ENCODE results near the gene ANKRD7.

- TF ChIP-seq, protein P1, sequence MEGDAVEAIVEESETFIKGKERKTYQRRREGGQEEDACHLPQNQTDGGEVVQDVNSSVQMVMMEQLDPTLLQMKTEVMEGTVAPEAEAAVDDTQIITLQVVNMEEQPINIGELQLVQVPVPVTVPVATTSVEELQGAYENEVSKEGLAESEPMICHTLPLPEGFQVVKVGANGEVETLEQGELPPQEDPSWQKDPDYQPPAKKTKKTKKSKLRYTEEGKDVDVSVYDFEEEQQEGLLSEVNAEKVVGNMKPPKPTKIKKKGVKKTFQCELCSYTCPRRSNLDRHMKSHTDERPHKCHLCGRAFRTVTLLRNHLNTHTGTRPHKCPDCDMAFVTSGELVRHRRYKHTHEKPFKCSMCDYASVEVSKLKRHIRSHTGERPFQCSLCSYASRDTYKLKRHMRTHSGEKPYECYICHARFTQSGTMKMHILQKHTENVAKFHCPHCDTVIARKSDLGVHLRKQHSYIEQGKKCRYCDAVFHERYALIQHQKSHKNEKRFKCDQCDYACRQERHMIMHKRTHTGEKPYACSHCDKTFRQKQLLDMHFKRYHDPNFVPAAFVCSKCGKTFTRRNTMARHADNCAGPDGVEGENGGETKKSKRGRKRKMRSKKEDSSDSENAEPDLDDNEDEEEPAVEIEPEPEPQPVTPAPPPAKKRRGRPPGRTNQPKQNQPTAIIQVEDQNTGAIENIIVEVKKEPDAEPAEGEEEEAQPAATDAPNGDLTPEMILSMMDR (IDR thresholded peaks at IDR 0.05): no peak
- TF ChIP-seq POLR2AphosphoS5 (IDR thresholded peaks at IDR 0.05): no peak
- TF ChIP-seq POLR2A (IDR thresholded peaks at IDR 0.05): no peak
These were observed 56.0 kb downstream of the ANKRD7 start for GRCh38 chr7:118280319-118281012.

Measured in prostate gland (tissue), 2 donors.